Activated T-cell treated with anti-CD3 and anti-CD28 coated beads, Interleukin-2, amount 50 U/mL, for 72 hours (primary cell): Measurements from ENCODE around the gene SGIP1. TPM values are rescaled to one million over a fixed set of nuclear protein-coding genes. Genes with fewer than 3 reads are reported as not detected.

Experiments
- ATAC-seq, 2 donors: fragments of 150-1000 bp; cut with Tn5 transposase; replicated peaks in 1 of 2; 2 replicates each; pipeline ENCODE4 v1.10.0; 2021; ENCODE audit warnings: moderate library complexity in 2 of 2, mild to moderate bottlenecking in 1 of 2
- DNase-seq, 2 donors: peaks; one replicate each; pipeline ENCODE4 v3.0.0; 2021 to 2022; ENCODE audit warnings: mixed read lengths in 1 of 2
- H3K27ac Mint-ChIP-seq: one replicate; pipeline ENCODE4 v1.8.0; 2022; ENCODE audit warnings: mild to moderate bottlenecking, moderate library complexity, mixed read lengths
- H3K27me3 Mint-ChIP-seq: one replicate; pipeline ENCODE4 v1.8.0; 2022; ENCODE audit warnings: low read depth, mixed read lengths
- H3K36me3 Mint-ChIP-seq, 2 donors: one replicate each; pipeline ENCODE4 v1.8.0; 2022; ENCODE audit warnings: mixed read lengths in 2 of 2, mild to moderate bottlenecking in 1 of 2; ENCODE audit not compliant: insufficient read depth in 2 of 2
- H3K4me1 Mint-ChIP-seq: one replicate; pipeline ENCODE4 v1.8.0; 2022; ENCODE audit warnings: low read depth, mixed read lengths
- H3K4me3 Mint-ChIP-seq, 2 donors: one replicate each; pipeline ENCODE4 v1.8.0; 2022; ENCODE audit warnings: mild to moderate bottlenecking in 2 of 2, mixed read lengths in 2 of 2, moderate library complexity in 2 of 2
- H3K9me3 Mint-ChIP-seq, 2 donors: one replicate each; pipeline ENCODE4 v1.8.0; 2022; ENCODE audit warnings: mixed read lengths in 2 of 2
- total RNA-seq, 2 donors: library from RNA; stranded (reverse); gene quantifications; one replicate each; pipeline ENCODE4 v1.2.3, GENCODE V29; 2022

The SGIP1 gene
- total RNA-seq, 2 donors from 2014 or later = 0.31 TPM; not detected in 1

DNA sequence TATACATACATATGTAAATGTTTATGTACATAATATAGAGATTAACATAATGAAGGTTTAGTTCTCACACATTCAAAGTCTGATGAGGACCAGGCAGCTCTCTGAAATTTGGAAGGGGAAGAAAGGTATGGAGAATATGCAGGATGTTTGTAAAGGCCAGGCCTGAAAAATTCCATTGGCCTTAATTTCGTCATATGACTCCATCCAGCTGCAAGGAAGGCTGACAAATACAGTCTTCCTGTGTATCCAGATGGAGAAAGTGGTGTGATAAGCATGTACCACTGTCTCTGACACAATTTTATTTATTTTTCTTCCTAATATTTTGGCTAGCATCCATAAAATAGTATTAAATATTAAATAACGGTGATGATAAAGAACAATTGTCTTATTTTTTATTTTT lies 6.3 kb upstream of the SGIP1 start:
- no peak overlapping the region for H3K27ac Mint-ChIP-seq
- DNase-seq (no peak), ATAC-seq (no peak)
- H3K4me1 Mint-ChIP-seq = peaks cover 4% of the 10 kb centered on the region
- no peaks in the 10 kb centered on the region for H3K36me3 Mint-ChIP-seq
- peaks cover 27% of the 10 kb centered on the region for H3K27me3 Mint-ChIP-seq
- H3K9me3 Mint-ChIP-seq = no peaks in the 10 kb centered on the region
- no peak overlapping the region for H3K4me3 Mint-ChIP-seq

DNA sequence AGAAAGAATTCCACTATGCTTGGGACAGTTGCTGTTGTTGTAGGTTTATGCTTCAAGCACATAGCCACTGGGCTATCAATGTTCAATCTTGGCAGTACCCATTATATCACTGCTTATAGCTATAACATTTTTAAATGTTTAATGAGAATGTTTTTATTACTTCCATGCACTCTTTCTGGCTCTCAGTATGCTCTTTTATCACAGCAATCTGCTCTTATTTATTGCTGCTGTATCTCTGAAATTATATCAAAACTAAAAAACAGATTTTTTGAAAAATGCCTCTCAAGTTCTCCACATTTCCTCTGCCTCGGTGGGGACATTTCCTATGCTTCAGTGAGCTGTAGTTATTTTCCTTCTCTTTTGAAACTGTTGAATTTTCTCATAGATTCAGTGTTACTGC lies 5.4 kb upstream of the SGIP1 start:
- ATAC-seq = no peak
- Mint-ChIP-seq H3K36me3 (no peaks in the 10 kb centered on the region), H3K27me3 (peaks cover 36% of the 10 kb centered on the region), H3K4me3 (no peak overlapping the region), H3K27ac (no peak overlapping the region), H3K9me3 (no peaks in the 10 kb centered on the region), H3K4me1 (peaks cover 11% of the 10 kb centered on the region)
- no peak for DNase-seq

DNA sequence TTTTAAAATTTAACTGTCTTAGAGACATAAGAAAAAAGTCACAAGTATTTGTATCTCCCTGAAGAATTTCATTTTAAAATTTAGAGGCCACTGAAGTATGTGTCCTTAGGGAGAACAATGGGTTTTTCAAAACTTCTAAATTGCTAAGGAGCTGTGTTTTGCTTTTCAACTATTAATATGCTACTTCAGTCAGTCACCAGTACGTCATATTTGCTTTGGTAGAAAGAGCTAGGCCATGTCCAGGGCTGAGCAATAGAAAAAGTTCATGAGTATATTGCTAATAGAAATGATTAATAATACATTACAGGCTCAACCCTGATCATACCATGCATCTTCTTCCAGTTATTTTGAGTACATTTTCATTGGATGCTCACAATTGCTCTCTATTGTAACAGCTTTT lies 1.7 kb upstream of the SGIP1 start:
- no peak for ATAC-seq
- H3K4me1 Mint-ChIP-seq = peaks cover 17% of the 10 kb centered on the region
- peak overlapping the region; percentile 80 to 89 for H3K4me3 Mint-ChIP-seq
- H3K36me3 Mint-ChIP-seq = no peaks in the 10 kb centered on the region
- no peak for DNase-seq
- no peak overlapping the region for H3K27ac Mint-ChIP-seq
- H3K9me3 Mint-ChIP-seq = no peaks in the 10 kb centered on the region
- peaks cover 53% of the 10 kb centered on the region for H3K27me3 Mint-ChIP-seq

DNA sequence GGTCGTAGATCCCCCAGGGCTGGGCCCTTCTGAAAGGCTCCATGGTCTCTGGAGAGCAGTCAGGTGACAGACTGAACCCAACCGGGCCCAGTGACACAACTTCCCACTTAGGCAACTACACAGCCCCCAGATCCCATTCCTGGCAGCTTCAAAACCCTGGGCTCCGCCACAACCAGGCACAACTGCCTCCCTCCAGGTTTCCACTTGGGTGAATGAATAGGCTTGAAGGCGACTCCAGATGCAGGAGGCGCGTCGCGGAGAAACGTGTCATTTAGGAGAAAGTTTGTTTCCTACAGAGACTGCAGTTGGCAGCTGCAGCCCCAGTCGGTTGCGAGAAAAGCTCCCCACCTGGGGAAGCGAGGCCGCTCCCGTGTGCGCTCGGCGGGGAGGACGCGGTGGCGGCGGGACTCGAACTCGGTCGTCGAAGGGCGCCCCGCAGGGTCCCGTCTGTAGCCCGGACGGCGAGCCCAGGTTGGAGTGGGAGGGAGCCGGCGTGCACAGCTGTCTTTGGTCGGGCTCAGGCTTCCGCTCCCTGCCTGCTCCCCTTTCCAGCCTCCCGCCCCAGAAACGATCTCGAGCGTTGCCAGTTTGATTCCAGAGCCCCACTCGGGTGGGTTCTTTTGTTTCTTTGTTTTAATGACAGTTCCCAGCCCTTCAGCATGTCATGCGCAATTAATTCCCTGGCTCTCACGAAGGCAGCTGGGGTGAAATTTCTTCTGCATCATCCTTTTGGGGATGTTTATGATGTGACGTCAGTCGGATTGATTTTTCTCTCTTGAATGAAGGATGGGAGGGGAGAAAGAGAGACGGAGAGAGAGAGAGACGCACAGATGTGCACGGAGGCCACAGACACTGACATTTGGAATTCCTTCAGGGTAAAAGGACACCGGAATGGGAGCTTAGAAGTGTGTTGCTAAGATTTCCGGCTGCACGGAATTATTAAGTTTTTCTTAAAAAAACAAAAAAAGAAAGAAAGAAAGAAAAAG lies 862 bp upstream of the SGIP1 start:
- DNase-seq (peak; percentile 19 to 30), ATAC-seq (peak; percentile 60 to 63)
- Mint-ChIP-seq H3K9me3 (no peaks in the 10 kb centered on the region), H3K4me3 (peak overlapping the region; percentile 80 to 89), H3K36me3 (no peaks in the 10 kb centered on the region), H3K27me3 (peaks cover 53% of the 10 kb centered on the region), H3K27ac (no peak overlapping the region), H3K4me1 (peaks cover 17% of the 10 kb centered on the region)

DNA sequence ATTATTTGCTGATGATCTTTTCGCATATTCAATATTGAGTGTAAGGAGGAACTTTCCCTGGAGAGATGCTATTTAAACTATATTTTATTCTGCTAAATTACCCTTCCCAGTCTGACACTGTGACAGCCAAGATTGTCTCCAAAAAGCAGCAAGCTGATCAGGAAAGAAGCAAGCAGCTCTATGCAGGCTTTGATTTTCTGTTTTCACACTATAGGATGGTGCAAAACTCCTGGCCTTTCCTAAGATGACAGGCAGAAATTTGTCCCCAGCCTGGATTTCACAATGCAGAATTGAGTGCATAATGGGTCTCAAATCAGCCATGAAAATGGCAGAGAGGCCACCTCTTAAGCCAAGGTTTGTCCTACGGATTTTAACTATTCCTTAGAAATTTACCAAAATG lies 1.1 kb downstream of the SGIP1 start:
- ATAC-seq (no peak), DNase-seq (no peak)
- H3K36me3 Mint-ChIP-seq = no peaks in the 10 kb centered on the region
- H3K27me3 Mint-ChIP-seq = peaks cover 51% of the 10 kb centered on the region
- no peaks in the 10 kb centered on the region for H3K9me3 Mint-ChIP-seq
- no peak overlapping the region for H3K27ac Mint-ChIP-seq
- H3K4me3 Mint-ChIP-seq = no peak overlapping the region
- H3K4me1 Mint-ChIP-seq = peaks cover 17% of the 10 kb centered on the region

DNA sequence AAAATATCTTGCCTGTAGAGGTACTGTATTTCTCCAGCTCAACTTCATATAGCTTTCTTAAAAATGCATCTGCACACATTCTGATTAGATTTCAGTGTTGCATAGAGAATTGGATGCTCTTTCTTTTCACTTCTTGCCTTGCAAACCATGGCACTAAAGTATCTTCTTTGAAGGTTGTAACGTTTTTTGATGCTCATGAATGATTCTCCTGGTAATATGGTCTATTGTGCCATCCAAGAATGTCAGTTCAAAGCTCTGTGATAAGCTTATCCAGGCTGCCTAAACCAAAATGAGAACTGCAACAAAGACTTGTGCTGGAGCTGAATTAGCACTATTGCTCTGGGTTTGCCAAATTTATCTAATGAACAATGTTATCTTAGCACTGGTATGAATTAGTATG lies 1.9 kb downstream of the SGIP1 start:
- Mint-ChIP-seq H3K9me3 (no peaks in the 10 kb centered on the region), H3K27ac (no peak overlapping the region), H3K4me3 (no peak overlapping the region), H3K36me3 (no peaks in the 10 kb centered on the region), H3K4me1 (peaks cover 17% of the 10 kb centered on the region), H3K27me3 (peaks cover 50% of the 10 kb centered on the region)
- ATAC-seq (no peak), DNase-seq (no peak)

DNA sequence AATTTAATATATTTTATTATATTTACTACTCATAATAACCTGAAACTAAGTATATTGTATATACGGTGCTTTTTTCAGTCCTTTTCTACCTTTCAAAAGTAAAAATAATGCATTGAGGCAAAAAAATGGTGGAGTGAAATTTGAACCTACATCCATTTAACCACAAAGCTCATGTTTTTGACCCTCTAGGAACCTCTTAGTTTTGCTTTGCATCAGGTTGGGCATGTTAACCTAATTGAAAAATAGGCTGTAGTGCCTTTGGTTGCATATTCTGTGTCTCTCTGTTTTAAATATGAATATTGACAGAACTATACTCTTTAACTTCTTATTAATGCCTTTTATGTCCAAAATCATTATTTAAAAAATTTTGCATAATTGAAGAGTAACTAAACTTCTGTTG lies 3.8 kb downstream of the SGIP1 start:
- DNase-seq (no peak), ATAC-seq (no peak)
- no peak overlapping the region for H3K4me3 Mint-ChIP-seq
- H3K27me3 Mint-ChIP-seq = peaks cover 32% of the 10 kb centered on the region
- H3K27ac Mint-ChIP-seq = no peak overlapping the region
- H3K36me3 Mint-ChIP-seq = no peaks in the 10 kb centered on the region
- H3K4me1 Mint-ChIP-seq = peaks cover 13% of the 10 kb centered on the region
- no peaks in the 10 kb centered on the region for H3K9me3 Mint-ChIP-seq

DNA sequence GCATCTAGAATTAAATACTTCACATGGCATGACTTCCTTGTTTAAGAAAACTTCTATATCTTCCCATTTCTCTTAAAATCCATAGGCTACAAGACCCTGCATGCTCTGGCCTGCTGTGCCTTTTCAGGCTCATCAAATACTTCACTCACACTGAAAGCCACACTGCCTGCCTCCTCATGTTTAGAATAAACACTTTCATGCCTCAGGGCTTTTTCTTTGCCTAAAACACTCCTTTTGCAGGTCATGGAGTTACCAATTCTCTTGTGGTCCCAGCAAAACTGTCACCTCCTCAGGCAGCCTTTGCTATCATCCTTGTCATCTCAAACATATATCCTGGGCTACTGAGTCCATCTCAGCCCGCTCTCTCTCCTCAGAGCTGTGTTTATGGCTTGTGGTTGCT lies 5.5 kb downstream of the SGIP1 start:
- H3K9me3 Mint-ChIP-seq = no peaks in the 10 kb centered on the region
- no peak overlapping the region for H3K4me3 Mint-ChIP-seq
- peaks cover 14% of the 10 kb centered on the region for H3K27me3 Mint-ChIP-seq
- no peaks in the 10 kb centered on the region for H3K4me1 Mint-ChIP-seq
- DNase-seq (no peak), ATAC-seq (no peak)
- no peaks in the 10 kb centered on the region for H3K36me3 Mint-ChIP-seq
- no peak overlapping the region for H3K27ac Mint-ChIP-seq

DNA sequence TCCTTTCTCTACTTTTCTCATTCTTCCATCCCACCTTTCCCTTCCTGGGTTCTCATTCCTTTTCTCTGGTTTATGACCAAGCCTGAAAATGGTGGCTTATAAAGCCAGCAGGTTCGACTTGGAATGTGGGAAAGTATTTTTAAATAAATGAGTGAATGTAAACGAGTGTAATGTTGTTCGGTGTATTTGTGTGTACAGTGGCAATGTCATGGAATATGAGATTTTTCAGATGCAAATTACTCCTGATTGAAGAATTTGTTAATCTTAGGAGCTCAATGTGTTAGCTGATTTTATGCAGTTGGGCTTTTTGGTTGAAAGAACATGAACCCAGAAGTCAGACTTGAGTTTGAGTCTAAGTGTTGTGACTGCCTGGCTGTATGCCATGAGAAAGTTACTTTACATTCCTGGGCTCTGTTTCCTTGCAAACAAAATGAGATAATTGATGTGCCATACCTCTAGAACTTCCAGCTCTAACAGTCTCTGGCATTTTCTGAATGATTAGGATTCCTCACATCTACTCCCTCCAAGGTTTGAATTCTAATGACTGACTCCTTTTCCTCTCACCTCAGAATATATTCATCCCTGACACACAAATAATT lies 6.6 kb downstream of the SGIP1 start:
- H3K4me1 Mint-ChIP-seq = no peaks in the 10 kb centered on the region
- no peak overlapping the region for H3K27ac Mint-ChIP-seq
- H3K9me3 Mint-ChIP-seq = no peaks in the 10 kb centered on the region
- no peaks in the 10 kb centered on the region for H3K36me3 Mint-ChIP-seq
- H3K27me3 Mint-ChIP-seq = peaks cover 12% of the 10 kb centered on the region
- H3K4me3 Mint-ChIP-seq = no peak overlapping the region
- DNase-seq (no peak), ATAC-seq (no peak)

DNA sequence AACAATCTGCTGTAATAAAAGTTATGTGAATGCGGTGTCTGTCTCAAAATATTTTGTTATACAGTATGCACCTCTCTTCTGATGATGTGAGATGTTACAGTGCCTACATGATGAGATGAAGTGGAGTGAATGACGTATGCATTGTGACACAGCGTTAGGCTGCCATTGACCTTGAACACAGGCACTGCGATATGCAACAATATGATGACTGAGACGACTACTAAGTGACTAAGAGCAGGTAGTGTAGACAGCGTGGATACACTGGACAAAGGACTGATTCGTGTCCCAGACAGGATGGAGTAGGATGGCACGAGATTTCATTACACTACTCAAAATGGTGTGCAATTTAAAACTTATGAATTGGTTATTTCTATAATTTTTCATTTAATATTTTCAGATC lies 8.4 kb downstream of the SGIP1 start:
- H3K4me1 Mint-ChIP-seq = no peaks in the 10 kb centered on the region
- no peak overlapping the region for H3K4me3 Mint-ChIP-seq
- DNase-seq (no peak), ATAC-seq (no peak)
- H3K9me3 Mint-ChIP-seq = no peaks in the 10 kb centered on the region
- peaks cover 14% of the 10 kb centered on the region for H3K27me3 Mint-ChIP-seq
- no peaks in the 10 kb centered on the region for H3K36me3 Mint-ChIP-seq
- no peak overlapping the region for H3K27ac Mint-ChIP-seq

DNA sequence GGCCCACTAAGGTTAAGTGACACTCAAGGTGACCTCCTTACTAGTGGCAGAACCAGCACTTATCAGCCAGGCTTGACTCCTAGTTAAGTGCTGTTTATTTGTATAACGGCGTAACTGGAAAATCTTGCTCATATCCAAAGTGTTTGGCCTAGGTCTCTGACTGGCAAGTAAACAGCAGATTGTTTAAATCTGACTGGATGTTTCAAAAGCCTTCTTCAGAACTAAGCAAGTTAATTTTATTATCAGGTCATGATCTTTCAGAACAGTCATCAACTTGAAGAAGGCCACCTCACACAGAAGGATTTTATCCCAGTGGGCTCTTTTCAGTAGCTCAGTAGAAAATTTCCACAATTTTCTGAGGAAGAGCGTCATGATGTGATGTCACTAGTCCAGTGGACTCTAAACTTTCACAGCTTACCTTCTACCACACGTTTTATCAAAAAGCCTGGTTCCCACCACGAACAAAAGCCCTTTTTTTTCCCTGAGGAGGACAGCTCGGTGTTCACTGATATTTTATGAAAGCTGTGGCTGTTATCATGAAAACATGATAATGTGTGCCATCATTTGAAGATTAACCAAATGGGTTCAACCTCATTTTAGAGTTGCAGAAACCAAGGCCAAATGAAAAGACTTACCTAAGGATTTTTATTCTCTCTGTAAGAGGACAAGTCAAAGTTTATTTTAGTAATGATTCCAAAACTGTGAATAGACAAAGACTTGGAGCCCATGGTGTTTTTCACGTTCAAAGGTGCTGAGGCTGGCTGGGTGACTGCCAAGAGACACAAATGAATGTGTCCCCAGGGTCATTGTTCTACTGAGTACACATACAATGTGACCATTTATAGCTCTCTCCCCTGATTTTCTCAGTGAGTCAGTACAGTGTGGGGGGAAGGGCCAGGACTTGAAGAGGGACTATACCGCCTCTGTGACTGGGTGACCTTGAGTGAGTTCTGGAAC lies 9.1 kb downstream of the SGIP1 start:
- Mint-ChIP-seq H3K9me3 (no peaks in the 10 kb centered on the region), H3K27ac (no peak overlapping the region), H3K27me3 (peaks cover 19% of the 10 kb centered on the region), H3K4me3 (no peak overlapping the region), H3K36me3 (no peaks in the 10 kb centered on the region), H3K4me1 (no peaks in the 10 kb centered on the region)
- ATAC-seq (no peak), DNase-seq (no peak)

DNA sequence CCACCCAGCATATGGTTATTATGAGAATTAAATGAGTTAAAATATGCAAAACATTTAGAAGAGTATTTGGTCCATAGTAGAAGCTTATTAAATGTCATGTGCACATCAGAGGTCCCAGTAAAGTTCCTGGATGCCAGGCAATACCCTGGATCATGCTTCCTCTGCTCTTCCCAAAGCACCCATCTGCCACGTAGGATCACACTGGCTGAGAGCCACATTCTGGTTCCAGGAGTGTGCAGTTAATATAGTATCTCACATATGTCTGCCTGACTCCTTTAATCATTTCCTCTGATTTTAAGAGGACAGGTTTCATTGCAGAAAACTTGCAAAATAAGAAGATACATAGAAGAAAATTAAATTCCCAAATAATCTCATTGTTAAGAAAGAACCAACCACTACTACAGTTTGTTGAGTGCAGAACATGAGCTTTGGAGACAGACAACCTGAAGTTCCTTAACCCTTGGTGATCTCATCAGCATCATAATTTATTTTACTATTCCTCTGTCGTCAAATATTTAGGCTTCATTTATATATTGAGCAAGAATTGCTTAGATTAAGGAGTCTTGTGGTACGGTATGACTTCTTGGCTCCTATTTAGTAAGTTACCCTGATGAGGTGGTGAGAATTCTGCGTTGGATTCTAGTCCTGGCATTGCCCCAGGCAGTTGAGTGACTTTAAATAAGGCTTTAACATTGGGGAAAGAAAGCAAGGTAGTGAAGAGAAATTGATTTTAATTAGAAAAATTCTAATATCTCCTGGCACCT lies 12.3 kb downstream of the SGIP1 start:
- no peaks in the 10 kb centered on the region for H3K36me3 Mint-ChIP-seq
- no peak overlapping the region for H3K27ac Mint-ChIP-seq
- H3K27me3 Mint-ChIP-seq = peaks cover 13% of the 10 kb centered on the region
- no peaks in the 10 kb centered on the region for H3K9me3 Mint-ChIP-seq
- DNase-seq = no peak
- no peak for ATAC-seq
- no peaks in the 10 kb centered on the region for H3K4me1 Mint-ChIP-seq
- no peak overlapping the region for H3K4me3 Mint-ChIP-seq
